Lung (tissue), 12 donors: ENCODE measurements around the gene FLNA. TPM values are rescaled to one million over a fixed set of nuclear protein-coding genes. Genes with fewer than 3 reads are reported as not detected.
"Not testable (repeated sequence)": the region's sequence is repeated elsewhere in the genome, so short reads cannot be mapped to it uniquely, and the experiment has no call there.

ENCODE experiments used
- ATAC-seq: fragments of 200-7000 bp; cut with Tn5 transposase; one replicate; pipeline ENCODE4 v1.9.1; 2020; ENCODE audit warnings: moderate number of reproducible peaks; ENCODE audit not compliant: insufficient read depth, low FRiP score
- DNase-seq, 3 donors: peaks; one replicate each; pipeline ENCODE4 v3.0.0-alpha.2; 2013 to 2017
- H3K27ac ChIP-seq, 2 donors: one replicate each; pipeline ENCODE4 v1.5.1; 2013; ENCODE audit warnings: mild to moderate bottlenecking in 2 of 2, moderate library complexity in 2 of 2, control low read depth in 1 of 2, inconsistent platforms in 1 of 2, low read depth in 1 of 2, low read length in 1 of 2
- H3K27me3 ChIP-seq, 3 donors: one replicate each; pipeline ENCODE4 v1.5.1; 2013; ENCODE audit warnings: low read length in 2 of 3; ENCODE audit not compliant: control insufficient read depth in 3 of 3, insufficient read depth in 3 of 3
- H3K36me3 ChIP-seq, 4 donors: one replicate each; pipeline ENCODE4 v1.5.1; 2013; ENCODE audit warnings: low read length in 4 of 4, mild to moderate bottlenecking in 1 of 4, moderate library complexity in 1 of 4; ENCODE audit not compliant: control insufficient read depth in 4 of 4, insufficient read depth in 4 of 4
- H3K4me1 ChIP-seq, 5 donors: one replicate each; pipeline ENCODE4 v1.5.1; 2013; ENCODE audit warnings: low read length in 5 of 5, mild to moderate bottlenecking in 2 of 5, moderate library complexity in 1 of 5; ENCODE audit not compliant: control insufficient read depth in 5 of 5, insufficient read depth in 5 of 5
- H3K4me3 ChIP-seq: one replicate; pipeline ENCODE4 v1.5.1; 2013; ENCODE audit warnings: mild to moderate bottlenecking, control low read depth, moderate library complexity
- H3K9ac ChIP-seq, 2 donors: one replicate each; pipeline ENCODE4 v1.5.1; 2013; ENCODE audit warnings: low read length in 2 of 2, control low read depth in 1 of 2; ENCODE audit not compliant: insufficient read depth in 1 of 2
- H3K9me3 ChIP-seq, 4 donors: one replicate each; pipeline ENCODE4 v1.5.1; 2013; ENCODE audit warnings: low read length in 3 of 4, mild to moderate bottlenecking in 1 of 4, moderate library complexity in 1 of 4; ENCODE audit not compliant: control insufficient read depth in 4 of 4, insufficient read depth in 3 of 4
- CTCF ChIP-seq: IDR thresholded peaks from 2 replicates; pipeline ENCODE4 v1.5.1; 2012; ENCODE audit warnings: mild to moderate bottlenecking; ENCODE audit errors: control extremely low read depth, extremely low read depth
- WGBS, 2 donors: extraction: QIAGEN DNeasy Blood & Tissue Kit; methylation state at CpG; one replicate each; pipeline ENCODE4 v1.1.7; 2013; 5-methylcytosine and 5-hydroxymethylcytosine counted together
- polyA plus RNA-seq, 2 donors: library from polyadenylated mRNA; stranded (reverse); fragments of 200-250 nt; gene quantifications; one replicate each; pipeline ENCODE4 v1.2.1, GENCODE V29; 2013
- total RNA-seq, 2 donors: library from RNA; depleted of rRNA in 1 of 2; stranded (reverse); fragments of >200 nt in 1 of 2; gene quantifications; one replicate each; pipeline ENCODE4 v1.2.1, GENCODE V29; 2014 to 2021
- donor health status: control.
- donor health status: control.
- donor health status: Bipolar disorder and iron deficiency.
- donor health status: healthy.
- donor health status: DM: yes; HTN: yes; CAD: no.

The FLNA gene
- total and polyA plus RNA-seq, 4 donors = 602 to 1,802 (median 714) TPM

GRCh38 chrX:154348646-154349358 is 25.6 kb downstream of the FLNA start:
- H3K4me1 ChIP-seq = peaks cover 0 to 3% (median 0%) of the 10 kb centered on the region in 5 donors
- no peak for TF ChIP-seq CTCF
- H3K27ac ChIP-seq = no peak overlapping the region
- no peaks in the 10 kb centered on the region for H3K27me3 ChIP-seq
- H3K9me3 ChIP-seq = no peaks in the 10 kb centered on the region
- 89% methylated on average over 12 to 24 of the region's 24 CpGs for WGBS, 2 donors
- H3K9ac ChIP-seq = no peak overlapping the region
- ATAC-seq = no peak
- H3K4me3 ChIP-seq = no peak overlapping the region
- peaks cover 6 to 43% (median 23%) of the 10 kb centered on the region in 4 donors for H3K36me3 ChIP-seq
- no peak for DNase-seq

- no peak overlapping the region for H3K27ac ChIP-seq
- DNase-seq (no peak), ATAC-seq (no peak)
- peaks cover 0 to 37% (median 20%) of the 10 kb centered on the region in 4 donors for H3K36me3 ChIP-seq
- TF ChIP-seq CTCF = no peak
- H3K9me3 ChIP-seq = no peaks in the 10 kb centered on the region
- WGBS, 2 donors = 71 to 82% methylated on average over 4 to 7 of the region's 7 CpGs
- peaks cover 0 to 3% (median 0%) of the 10 kb centered on the region in 5 donors for H3K4me1 ChIP-seq
- H3K4me3 ChIP-seq = no peak overlapping the region
- no peak overlapping the region for H3K9ac ChIP-seq
- H3K27me3 ChIP-seq = no peaks in the 10 kb centered on the region
Observed at GRCh38 chrX:154348114-154348531, 26.3 kb downstream of the FLNA start.

DNA sequence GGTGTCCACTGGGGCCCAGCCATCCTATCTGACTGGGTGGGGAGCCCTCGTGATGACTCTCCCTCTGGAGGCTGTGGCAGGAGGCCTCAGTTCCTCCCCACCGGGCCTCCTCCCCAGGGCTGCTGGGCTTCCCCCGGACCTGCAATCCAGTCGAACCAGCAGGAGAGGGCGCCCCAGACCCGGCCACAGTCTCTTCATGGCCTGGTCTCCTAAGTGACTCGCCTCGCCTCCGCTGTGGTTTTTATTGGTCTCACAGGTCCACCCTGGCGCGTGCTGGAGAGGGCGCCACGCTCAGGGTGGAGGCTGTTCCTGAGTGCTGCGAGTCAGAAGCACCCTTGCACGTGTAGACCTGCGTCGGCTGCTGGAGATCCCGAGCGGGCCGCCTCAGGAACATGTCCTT is 30.8 kb downstream of the FLNA start:
- H3K4me1 ChIP-seq, DNase-seq, H3K27ac ChIP-seq, H3K36me3 ChIP-seq, H3K9me3 ChIP-seq, H3K9ac ChIP-seq, H3K4me3 ChIP-seq, H3K27me3 ChIP-seq: not testable (repeated sequence)
- ATAC-seq = peak; percentile 24
- no CpG with 5 or more reads among the region's 20 CpGs for WGBS, 2 donors

DNA sequence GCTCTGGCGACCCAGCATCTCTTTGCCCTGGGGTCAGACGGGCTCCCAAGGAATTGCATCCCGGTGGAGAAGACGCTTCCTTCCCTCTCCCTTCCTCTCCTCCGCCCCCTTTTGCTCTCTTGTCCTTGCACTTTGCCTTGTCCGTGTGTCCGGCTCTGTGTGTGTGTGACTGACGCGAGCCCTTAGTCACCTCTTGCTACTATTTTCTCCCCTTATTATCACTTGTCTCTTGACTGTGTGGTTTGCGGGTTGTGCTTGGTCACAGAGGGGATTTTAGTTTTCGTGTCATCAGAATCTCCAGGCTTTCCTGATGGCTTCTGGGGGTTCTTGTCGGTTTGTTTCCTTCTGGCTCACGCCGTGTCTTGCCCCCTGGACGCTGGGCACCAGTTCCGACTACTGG is 31.4 kb downstream of the FLNA start:
- not testable (repeated sequence) for H3K27me3 ChIP-seq, H3K27ac ChIP-seq, H3K9me3 ChIP-seq, DNase-seq, H3K4me1 ChIP-seq, H3K4me3 ChIP-seq, ATAC-seq, H3K9ac ChIP-seq, H3K36me3 ChIP-seq
- no CpG with 5 or more reads among the region's 16 CpGs for WGBS, 2 donors

DNA sequence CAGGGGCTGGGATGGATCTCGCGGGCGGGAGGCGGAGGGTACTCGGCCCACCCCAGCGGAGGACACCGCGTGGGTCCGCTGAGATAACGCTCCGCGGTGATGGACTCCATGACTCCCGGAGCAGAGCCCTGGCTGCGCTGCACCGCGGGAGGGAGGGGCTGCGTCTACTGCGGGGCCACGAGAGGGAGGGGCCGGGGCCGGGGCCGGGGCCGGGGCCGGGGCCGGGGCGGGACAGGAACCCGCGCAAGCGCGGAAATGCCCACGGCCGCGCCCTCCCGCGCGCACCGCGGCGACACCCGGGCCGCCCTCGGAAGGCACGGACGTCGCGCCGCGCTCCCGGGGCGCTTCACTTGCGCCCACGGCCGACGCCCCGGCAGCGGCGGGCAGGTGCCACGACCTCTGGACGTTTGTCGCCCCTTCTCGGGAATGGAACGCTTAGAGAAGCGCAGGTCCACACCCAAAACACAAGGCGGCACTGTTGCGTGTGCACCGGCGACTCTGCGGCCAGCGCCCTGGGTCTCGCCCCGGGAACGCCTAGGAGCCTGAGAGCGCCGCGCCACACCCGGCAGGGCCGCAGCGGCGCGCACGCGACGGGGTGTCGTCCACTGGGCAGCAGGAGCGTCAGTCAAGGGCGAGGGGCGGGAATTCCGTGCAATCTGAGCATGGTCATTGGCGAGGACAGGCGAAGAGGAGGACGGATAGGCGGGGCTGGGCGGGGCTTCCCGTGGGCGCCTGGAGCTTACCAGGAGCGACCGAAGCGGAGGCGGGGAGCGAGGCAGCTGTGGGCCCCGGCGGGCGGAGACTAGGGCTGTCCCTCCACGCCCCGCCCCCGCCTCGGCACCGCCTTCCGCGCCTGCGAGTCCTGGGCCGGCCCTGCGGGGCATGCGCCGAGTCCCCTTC is 32.8 kb downstream of the FLNA start:
- DNase-seq, H3K27me3 ChIP-seq, H3K9me3 ChIP-seq, H3K36me3 ChIP-seq, H3K9ac ChIP-seq, H3K4me3 ChIP-seq, H3K4me1 ChIP-seq: not testable (repeated sequence)
- ATAC-seq = peak; percentile 85
- 40% methylated on average over 16 of the region's 115 CpGs; no CpG with 5 or more reads in 1 of the 2 donors for WGBS, 2 donors
- peak overlapping the region in 1 of 2 donors; percentile 50 for H3K27ac ChIP-seq
